LHCN-M2 (cell line): ENCODE measurements around the gene TACC2. TPM values are rescaled to one million over a fixed set of nuclear protein-coding genes. Genes with fewer than 3 reads are reported as not detected.

Experiments
- DNase-seq: peaks from one replicate; pipeline ENCODE4 v3.0.0-alpha.2; 2012; ENCODE audit warnings: low read depth
- total RNA-seq: library from RNA; depleted of rRNA; stranded (reverse); fragments of >200 nt; gene quantifications from 2 replicates; pipeline ENCODE4 v1.2.3, GENCODE V29; 2014

Gene TACC2
- total RNA-seq, 1 experiment from 2014 or later: 11.3 TPM

DNA sequence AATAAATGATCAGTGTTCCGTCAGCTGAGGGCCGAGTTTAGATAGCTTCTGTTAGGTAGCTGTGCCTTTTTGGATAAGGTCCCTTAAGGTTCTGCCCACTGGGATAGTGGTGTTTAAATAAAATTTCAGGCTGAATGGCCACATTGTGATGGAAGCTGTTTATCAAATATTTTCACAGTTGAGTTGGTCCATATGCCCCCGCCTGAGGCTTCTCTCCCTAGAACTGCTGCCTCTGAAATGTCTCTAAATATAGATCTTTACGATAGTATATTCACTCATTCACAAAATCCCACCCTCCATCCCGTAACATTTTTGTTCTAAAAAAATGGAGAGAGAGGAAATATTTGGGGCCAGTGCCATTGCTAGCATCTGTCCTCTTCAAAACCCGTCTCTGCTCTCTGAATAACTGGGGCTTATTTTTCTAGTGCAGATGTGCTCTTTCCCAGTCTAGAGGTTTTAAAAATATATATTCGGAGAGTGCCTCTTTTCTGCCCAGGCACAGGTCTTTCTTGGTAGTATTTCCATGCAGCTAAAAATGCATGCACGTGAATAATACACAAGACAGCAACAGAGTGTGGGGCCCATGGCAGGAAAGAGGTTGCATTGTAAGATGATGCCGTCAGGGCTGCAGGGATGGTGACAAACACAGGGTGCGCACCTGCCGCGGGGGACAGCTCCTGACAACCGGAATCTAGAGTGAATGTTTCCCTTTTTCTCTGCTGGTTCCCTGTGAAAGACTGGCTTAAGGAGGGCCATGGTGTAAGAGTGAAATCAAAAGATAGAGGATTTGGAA is 176.7 kb downstream of the TACC2 start:
- no peak for DNase-seq

DNA sequence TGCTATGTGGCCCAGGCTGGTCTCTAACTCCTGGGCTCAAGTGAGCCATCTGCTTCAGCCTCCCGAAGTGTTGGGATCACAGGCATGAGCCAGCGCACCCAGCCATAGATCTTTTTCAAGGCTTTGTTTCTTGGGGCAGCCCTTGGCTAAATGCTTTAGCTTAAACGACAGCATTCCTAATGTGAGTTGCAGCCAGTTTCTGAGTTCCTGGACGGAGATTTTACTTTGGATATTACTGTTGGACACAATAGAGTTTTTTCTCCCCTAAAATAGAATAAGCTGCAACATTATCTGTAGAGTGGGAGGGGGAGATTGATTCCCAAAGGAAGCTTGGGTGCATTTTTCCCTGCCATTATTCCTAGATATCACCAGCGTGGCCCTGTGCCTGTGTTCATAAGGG is 179.1 kb downstream of the TACC2 start:
- no peak for DNase-seq

DNA sequence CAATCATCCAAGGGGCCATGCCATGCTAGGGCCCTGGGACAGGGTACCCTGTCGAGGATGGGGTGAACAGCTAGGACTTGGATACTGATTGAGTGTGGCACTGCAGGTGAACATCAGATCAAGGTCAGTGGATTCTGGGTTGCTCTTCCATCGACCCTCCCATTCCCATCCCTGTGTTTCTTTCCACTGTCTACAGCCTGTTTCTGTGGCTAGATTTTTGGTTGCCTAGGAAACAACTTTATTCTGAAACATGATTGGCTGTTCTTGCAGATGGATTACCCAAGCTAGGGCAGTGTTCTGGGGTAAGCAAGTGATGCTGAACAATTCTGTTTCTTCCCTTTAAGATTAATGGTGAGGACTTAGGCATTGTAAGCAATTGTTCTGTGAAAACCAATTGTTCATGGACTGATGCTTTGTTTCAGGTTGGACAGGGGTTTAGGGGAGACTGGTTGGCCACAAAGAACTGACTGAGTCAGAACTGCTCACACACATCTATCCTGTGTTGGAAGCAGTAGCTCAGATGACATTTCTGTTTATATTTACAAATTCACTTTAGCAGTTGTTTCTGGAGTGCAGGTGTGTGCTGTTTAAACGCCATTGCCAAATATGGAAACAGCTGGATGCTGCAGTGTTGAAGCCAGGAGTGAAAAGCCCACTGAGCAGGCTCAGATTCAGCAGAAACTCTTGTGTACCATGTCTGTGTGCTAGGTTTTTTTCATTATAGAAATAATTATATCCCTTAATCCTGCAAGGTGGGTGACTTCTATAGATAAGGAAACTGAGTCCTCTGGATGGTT is 179.8 kb downstream of the TACC2 start:
- no peak for DNase-seq

DNA sequence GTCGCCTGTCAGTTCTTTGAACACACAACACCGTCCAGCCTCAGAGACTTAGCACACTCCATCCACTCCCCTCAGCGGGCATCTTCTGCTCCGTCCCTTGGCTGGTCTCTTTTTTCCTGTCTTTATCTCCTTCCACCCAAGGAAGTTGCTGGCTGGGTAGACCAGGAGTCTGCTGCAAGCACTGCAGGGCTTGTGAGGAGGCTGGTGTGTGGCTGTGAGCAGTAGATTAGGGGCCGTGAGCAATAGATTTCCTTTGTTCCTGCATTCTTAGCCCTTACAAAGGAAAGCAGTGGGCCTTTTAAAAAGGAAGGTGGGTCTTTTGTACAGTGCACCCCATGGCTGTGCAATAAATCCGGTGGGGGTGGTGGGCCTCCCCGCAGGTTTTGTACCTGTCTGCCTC is 181.8 kb downstream of the TACC2 start:
- no peak for DNase-seq

DNA sequence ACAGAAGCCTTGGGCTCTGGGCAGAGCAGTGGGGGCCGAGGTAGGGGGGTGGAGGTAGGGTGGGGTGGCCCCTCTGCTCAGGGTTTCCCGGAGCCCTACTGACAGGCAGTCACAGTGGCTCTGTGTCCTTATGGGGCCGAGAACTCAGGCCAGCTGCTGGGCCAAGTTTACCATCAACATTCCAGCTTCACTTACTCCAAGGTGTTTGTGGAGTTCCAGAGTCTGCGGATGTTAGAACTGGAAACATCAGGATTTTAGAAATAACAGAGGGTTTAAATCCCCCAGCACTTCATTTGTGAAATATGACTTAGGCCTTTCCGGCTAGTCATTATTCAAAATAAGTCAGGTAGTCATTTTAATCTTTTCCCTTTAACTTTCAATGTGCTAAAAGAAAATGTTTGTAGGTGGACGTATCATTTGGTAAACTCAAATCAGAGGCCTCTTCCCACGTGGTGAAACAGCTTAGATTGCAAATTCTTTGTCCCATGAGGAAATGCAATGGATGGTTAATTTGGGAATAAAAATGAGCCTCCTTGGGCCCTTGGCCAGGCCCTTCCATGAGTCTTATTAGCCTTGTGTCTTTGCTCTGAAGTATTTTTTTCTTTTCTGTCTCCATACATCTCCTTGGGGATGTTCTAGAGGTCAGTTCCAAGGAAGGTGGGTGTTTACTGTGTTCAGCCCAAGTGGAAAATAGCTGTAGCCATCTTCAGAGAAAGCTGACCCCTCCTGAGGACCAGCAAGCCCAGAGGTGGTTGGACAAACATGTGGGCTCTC is 182.5 kb downstream of the TACC2 start:
- DNase-seq: no peak

DNA sequence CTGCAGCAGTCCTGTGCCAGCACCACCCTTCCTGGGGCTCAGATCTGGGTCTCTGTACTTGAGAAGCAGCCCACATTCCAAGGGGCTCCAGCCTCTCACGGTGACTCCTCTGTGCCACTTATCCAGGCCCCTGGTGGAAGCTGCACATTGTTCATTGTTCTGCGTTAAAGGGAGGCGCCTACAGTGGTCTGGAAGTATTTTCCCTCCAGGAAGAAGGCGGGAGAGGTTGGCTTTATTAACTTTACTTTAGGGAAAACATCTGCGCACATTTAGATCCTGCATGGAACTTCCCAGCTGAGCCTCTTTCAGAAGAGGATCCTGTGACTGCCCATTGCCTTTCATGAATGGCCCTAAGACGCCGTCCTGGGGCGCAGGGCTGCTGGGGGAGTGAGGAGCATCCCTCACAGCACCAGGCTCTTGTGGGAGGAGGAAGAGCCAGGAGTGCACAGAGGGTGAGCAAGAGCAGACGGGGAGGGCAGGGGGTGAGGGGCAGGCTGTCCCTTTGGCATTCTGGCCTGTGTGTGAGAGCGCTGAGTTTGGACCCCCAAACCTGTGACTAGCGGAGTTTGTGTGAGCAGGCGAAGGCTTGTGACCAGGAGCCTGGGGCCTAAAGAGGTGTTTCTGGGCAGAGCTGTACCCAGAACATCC is 183.5 kb downstream of the TACC2 start:
- no peak for DNase-seq

DNA sequence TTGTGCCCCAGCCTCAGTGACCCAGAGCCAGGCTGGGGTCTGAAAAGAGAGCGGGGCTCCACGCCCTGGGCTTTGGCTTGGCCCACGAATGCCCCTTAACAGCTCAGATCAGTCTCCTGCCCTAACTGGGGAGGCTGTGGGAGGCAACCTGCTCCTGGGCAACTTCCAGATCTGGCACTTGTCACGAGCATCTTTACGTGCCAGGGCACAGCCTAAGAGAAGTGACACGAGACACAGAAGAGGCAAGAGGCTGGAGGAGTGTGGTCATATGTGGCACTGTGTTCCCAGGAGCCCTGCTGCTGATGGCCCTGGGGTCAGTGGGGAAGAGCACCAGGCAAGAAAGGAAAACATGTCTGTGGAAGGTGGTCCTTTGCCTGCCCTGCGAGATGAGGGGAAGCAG is 184.4 kb downstream of the TACC2 start:
- no peak for DNase-seq

DNA sequence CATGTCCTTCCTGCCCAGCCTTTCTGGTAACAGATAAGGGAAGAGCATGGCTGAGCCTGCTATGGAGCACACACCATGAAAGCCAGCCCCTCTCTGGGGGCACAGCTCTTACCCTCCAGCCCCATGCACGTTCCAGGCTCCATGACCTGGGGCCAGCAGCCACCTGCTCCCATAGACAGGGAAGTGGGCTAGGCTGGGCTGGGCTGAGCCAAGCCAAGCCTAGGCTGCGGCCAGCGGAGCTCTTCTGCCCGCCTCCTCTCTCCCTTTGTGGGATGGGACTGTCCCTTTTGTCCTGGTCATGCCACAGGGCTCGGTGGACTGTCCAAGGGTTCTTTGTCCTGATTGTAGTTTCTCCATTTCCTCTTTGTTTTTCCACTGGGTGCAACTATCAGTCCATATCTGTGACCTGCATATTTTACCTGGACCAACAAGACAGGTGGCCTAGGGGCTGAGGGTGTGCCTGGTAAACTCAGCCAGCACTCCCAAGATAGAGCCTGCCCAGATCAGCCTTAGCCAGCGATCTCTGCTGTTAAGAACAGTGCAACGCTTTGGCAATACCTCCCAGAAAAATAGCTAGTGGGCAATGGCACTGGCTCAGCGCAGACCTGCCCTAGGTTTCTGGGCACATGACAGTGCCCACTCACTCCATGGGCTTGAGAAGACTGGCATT is 184.9 kb downstream of the TACC2 start:
- DNase-seq: no peak

DNA sequence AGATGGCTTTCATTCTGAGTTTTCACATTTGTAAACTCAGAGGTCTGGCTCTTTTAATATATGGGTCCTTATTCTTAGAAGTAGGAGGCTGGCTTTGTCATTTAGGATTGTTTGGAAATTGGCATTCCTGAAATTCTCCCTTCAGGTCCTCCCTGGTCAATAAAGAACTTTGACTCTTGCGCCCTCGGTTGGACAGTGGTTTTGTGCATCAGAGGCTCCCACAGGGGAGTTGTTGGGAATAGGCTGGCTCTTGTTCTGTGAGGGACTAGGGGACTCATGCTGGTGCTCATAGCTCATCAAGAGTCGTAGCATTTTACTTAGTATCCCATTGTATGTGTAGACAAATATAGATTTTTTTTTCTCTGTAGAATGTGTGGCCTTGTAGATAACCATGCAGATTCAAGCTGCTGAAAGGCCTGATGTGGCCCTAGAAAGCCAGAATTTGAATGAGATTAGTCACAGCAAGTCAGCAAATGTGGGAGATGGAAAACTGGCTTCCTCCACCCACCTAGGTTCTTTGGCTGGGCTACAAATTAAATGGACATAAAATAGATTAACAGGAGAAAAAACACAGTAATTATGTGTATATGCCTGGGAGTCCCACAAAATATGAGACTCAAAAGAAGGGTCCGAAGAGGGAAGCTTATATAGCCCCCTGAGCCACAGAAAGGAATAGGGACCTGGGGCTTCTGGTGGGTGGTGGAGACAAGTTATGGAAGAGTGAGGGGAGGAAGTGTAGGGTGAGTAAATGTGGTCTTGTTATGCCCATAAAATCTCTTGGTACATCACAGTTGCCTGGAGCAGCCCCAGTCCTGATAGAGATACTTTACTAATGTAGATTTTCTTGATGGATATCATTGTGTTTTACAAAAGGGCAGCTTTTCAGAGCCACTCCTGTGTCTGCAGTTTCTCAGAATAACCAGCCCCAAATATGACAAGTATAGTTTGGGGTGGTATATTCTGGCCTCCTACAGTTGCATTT is 187.6 kb downstream of the TACC2 start:
- no peak for DNase-seq

DNA sequence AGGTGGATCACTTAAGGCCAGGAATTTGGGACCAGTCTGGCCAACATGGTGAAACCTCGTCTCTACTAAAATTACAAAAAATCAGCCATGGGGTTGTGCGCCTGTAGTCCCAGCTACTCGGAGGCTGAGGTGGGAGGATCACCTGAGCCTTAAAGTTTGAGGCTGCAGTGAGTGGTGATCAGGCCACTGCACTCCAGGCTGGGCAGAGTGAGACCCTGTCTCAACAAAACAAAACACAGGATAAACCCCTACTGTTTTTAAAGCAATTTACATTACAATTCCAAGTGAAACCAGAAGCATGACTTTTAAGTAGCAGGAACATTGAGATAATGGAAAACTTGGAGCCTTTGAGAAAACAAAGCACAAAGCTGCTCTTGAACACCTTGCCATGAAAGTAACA is 189.7 kb downstream of the TACC2 start:
- DNase-seq: no peak

DNA sequence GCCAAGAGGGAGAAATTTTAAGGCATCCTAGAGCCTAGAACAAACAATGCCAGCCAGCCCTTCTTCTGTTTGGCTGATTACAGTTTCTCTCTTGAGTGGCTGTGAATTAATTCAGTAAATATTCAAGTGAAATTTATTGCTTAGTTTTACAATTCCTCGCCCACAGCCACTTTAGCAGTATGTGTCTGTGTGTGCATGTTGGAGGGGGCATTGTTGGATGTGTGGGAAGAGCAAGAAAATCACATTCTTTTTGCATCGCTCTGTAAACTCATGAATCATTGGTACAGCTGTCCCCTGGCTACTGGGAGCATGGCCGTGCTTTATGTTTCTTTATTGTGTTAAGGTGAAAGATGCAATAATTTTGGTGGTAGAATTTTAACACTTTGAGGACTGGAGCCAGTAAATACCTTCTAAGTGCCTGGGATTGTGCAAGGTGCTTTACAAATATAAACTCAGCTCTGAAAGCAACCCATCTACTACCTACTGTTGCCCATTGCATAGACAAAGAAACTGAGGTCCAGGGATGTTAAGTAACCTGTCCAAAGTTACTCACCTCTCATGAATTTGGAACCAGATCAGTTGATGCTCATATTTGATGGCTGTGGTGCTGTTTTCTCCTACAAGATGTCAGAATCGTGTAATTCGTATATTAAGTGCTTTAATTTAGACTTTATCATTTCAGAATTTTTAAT is 192.2 kb downstream of the TACC2 start:
- peak; percentile 81 for DNase-seq

DNA sequence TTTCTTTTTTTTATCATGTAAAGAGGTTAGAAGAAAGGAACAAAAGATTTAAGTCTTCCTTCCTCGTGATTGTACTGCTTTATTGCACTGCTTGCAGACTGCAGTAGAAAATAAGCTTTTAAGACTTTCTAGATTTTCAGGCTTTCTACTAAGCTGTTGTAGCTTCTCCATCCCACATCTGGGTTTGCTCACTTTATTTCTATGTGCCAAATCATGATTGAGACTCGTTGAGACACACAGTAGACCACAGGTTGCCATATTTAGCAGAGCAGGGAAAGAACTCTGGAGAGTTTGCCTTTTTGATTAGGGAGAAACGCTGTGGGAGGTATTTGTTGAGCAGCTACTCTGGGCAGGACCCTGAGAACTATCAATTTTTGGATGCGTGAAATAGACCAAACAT is 192.9 kb downstream of the TACC2 start:
- DNase-seq: no peak

DNA sequence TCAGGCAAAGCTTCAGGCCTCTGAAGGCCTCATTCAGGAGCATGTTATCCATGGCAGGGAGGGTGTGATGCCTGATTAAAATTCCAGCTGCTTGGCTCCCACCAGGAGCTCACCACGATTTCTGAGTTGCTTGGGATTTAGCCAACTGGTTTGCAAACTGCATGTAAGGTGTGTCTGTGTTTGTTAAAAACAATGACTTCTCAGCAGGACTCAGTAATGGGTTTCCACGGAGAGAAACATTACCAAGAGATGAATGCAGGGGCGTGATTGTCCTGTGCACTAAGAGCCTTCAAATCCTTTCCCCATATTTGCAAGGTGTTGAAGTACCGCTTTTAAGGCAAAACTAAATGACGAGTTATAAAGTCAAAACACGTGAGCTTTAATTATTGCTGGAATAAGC is 193.3 kb downstream of the TACC2 start:
- no peak for DNase-seq

DNA sequence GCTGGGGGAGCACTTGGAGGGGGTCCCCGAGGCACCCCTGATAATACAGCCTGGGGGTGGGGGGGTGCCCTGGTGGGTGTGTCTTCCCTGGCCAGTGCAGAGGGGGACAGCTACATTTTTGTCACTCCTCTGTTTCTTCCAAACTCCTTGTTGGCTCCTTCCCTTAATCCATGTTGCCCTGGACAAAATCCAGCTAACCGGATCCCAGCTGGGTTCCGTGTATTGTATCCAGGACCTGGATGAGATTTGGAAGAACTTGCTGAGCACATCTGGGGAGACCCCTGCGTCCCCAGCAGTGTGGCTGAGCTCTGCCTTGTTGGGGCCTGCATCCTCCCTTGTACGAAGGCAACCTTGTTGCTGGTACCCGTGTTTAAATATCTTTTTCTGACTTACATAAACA is 195.3 kb downstream of the TACC2 start:
- DNase-seq: no peak

DNA sequence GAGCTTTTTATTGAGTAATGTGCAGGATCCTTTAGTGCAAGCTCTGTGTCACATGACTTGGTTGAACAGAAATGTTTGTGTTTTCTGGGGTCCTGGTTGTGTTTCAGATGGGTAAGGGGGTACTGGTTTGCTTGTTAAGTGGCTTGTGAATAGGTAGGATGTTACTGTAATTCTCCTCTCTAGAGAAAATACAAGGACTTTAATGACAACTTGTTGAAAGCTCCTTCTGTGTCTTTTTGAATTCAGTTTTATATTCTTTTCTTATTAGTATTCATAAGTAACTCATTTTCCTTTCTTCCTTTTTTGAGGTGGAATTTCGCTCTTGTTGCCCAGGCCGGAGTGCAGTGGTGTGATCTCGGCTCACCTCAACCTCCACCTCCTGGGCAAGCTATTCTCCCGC is 196.7 kb downstream of the TACC2 start:
- no peak for DNase-seq

DNA sequence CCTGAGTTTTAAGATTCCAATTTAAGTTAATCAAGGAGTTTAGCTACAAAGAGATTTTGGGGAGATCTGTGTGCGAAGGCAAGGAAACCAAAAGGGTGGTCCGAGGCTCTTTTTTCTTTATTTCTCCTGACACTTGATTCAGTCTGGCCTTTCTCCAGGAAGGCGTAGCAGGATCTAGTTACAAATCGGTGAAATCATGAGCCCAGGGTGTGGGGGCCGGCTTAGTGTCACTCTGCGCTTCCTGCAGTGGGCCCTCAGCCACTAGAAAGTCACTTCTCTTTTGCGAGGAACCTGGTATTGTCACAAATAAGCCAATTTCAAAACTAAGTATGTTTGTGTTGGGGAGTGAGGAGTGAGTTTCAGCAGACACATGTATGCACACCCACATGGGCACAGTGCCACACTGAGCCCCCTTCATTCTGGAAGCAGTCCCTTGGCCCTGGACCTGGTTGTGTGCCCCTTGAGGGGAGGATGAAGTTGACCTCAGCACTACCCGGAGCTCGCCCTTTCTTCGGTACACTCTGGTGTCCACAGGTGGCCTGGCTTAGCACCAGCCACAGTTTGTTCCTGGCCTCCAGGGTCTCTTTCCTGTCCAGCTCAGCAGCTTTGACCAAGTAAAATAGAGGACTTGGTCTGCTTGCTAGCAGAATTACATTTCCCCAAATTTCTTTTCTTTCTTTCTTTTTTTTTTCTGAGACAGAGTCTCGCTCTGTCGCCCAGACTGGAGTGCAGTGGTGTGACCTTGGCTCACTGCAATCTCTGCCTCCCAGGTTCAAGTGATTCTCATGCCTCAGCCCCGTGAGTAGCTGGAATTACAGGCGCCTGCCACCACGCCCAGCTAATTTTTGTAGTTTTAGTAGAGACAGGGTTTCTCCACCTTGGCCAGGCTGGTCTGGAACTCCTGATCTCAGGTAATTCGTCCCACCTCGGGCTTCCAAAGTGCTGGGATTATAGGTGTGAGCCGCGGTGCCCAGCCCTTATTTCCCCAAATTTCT is 198.2 kb downstream of the TACC2 start:
- no peak for DNase-seq

DNA sequence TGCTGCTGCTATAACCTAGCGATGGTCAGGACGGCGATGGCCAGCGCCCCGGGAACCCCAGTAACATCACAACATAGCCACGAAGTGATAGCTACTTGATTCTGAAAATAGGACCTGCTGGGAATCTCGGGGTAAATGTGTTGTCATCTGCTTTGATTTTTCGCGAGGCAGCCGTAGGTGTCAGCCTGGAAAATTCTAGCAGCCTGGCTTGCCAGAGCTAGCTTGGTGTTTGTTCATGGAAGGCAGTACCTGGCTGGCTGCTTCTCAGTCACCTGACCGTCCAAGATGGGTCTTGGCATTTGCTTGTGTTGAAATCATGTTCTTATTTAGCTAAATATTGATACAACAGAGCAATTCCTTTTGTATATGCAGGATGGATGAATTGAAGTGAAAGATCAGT is 199.7 kb downstream of the TACC2 start:
- DNase-seq: no peak

DNA sequence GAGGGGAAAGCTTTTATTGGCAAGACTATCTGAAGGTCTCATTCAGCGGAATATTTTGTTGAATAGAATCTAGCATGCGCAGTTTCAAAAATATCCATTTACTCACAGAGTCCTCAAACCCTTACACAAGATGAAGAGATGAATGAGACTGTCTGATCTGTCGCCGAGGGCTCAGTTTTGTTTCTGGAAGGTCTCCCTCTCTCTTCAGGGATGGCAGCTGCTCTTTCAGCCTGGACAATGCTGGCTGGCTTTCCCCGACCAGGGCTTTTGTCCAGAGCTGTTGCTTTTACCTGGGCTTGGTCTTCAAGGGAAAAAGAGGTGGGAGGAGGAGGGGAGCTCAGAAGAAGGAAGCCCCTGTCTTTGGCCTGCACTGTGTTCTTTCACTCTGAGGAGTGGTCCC is 200.2 kb downstream of the TACC2 start:
- no peak for DNase-seq
